Natural killer cell (primary cell): Measurements from ENCODE around the gene NHS. TPM values are rescaled to one million over a fixed set of nuclear protein-coding genes. Genes with fewer than 3 reads are reported as not detected.

Source experiments
- ATAC-seq, 3 donors: fragments of 150-1000 bp in 2 of 3; fragments of 200-7000 bp in 1 of 3; cut with Tn5 transposase; 1 replicate in 1 of 3; 2 replicates in 2 of 3; pipeline ENCODE4 v1.10.0; 2021; ENCODE audit warnings: mild to moderate bottlenecking in 2 of 3, moderate library complexity in 2 of 3
- DNase-seq, 2 donors: peaks; one replicate each; pipeline versions ENCODE4 v3.0.0 to v3.0.0-alpha.2; 2013 to 2021; ENCODE audit warnings: mixed read lengths in 1 of 2
- H3K27ac ChIP-seq: one replicate; pipeline ENCODE4 v1.5.1; 2013; ENCODE audit warnings: mild to moderate bottlenecking, low read length
- H3K27me3 ChIP-seq: one replicate; pipeline ENCODE4 v1.6.1; 2013; ENCODE audit warnings: low read length; ENCODE audit not compliant: control insufficient read depth, insufficient read depth
- H3K36me3 ChIP-seq: one replicate; pipeline ENCODE4 v1.6.1; 2013; ENCODE audit warnings: low read length; ENCODE audit not compliant: control insufficient read depth, insufficient read depth
- H3K4me1 ChIP-seq: one replicate; pipeline ENCODE4 v1.6.1; 2013; ENCODE audit warnings: low read length; ENCODE audit not compliant: control insufficient read depth, insufficient read depth
- H3K4me3 ChIP-seq: one replicate; pipeline ENCODE4 v1.5.1; 2013; ENCODE audit warnings: low read length
- H3K9me3 ChIP-seq: one replicate; pipeline ENCODE4 v1.6.1; 2013; ENCODE audit warnings: low read length; ENCODE audit not compliant: control insufficient read depth, insufficient read depth
- H3K27ac Mint-ChIP-seq, 2 donors: one replicate each; pipeline ENCODE4 v1.8.0; 2022; ENCODE audit warnings: mild to moderate bottlenecking in 2 of 2, mixed read lengths in 2 of 2, moderate library complexity in 1 of 2
- H3K27me3 Mint-ChIP-seq, 2 donors: one replicate each; pipeline ENCODE4 v1.8.0; 2022; ENCODE audit warnings: low read depth in 2 of 2, mixed read lengths in 2 of 2
- H3K36me3 Mint-ChIP-seq: one replicate; pipeline ENCODE4 v1.8.0; 2022; ENCODE audit warnings: mixed read lengths
- H3K4me1 Mint-ChIP-seq, 2 donors: one replicate each; pipeline ENCODE4 v1.8.0; 2022; ENCODE audit warnings: mixed read lengths in 2 of 2
- H3K4me3 Mint-ChIP-seq: one replicate; pipeline ENCODE4 v1.8.0; 2022; ENCODE audit warnings: mild to moderate bottlenecking, moderate library complexity, mixed read lengths
- H3K9me3 Mint-ChIP-seq, 2 donors: one replicate each; pipeline ENCODE4 v1.8.0; 2022; ENCODE audit warnings: mixed read lengths in 2 of 2
- CTCF ChIP-seq: fragments of 200-600 bp; IDR thresholded peaks from one replicate; pipeline ENCODE4 v1.8.0; 2022; ENCODE audit warnings: antibody characterized with exemption
- WGBS: methylation state at CpG from one replicate; pipeline ENCODE4 v1.1.7; 2013; ENCODE audit warnings: missing lambda C conversion rate; ENCODE audit not compliant: insufficient coverage; 5-methylcytosine and 5-hydroxymethylcytosine counted together
- intact Hi-C: fragments of 100-400 bp; cut with micrococcal nuclease; formaldehyde crosslinking; loops from one replicate; pipeline ENCODE4 v1.14.2; 2022
- total RNA-seq, 4 donors: library from RNA; stranded (reverse); fragments of 120-200 nt in 1 of 4; gene quantifications; one replicate each; pipeline versions ENCODE4 v1.2.3 to v1.2.4, GENCODE V29; 2013 to 2022

The NHS gene
- total RNA-seq, 3 donors from 2014 or later (not counting 1 experiment from before 2014, with no cell fraction given), result 0.05 to 0.28 TPM; not detected in 1

- no peaks in the 10 kb centered on the region for H3K4me1 Mint-ChIP-seq
- H3K9me3 Mint-ChIP-seq, result no peaks in the 10 kb centered on the region
- DNase-seq (no peak), ATAC-seq (no peak)
- H3K4me3 Mint-ChIP-seq, result no peak overlapping the region
- H3K4me3 ChIP-seq, result no peak overlapping the region
- H3K9me3 ChIP-seq, result no peaks in the 10 kb centered on the region
- TF ChIP-seq CTCF, result no peak
- intact Hi-C loops, result no loop called here
- H3K27ac Mint-ChIP-seq, result no peak overlapping the region
- no peaks in the 10 kb centered on the region for H3K36me3 Mint-ChIP-seq
- peaks cover 7 to 40% of the 10 kb centered on the region in 2 donors for H3K27me3 Mint-ChIP-seq
- H3K4me1 ChIP-seq, result no peaks in the 10 kb centered on the region
- H3K27ac ChIP-seq, result no peak overlapping the region
- no peaks in the 10 kb centered on the region for H3K36me3 ChIP-seq
- 67% methylated on average over 4 of the region's 6 CpGs for WGBS
- no peaks in the 10 kb centered on the region for H3K27me3 ChIP-seq
Observed at GRCh38 chrX:17580539-17581152, 205.6 kb downstream of the NHS start.

GRCh38 chrX:17581641-17582040 is 206.6 kb downstream of the NHS start:
- H3K4me1 Mint-ChIP-seq, result no peaks in the 10 kb centered on the region
- 56% methylated on average over 4 of the region's 5 CpGs for WGBS
- H3K27ac ChIP-seq, result no peak overlapping the region
- DNase-seq (no peak), ATAC-seq (no peak)
- H3K9me3 Mint-ChIP-seq, result no peaks in the 10 kb centered on the region
- H3K36me3 Mint-ChIP-seq, result no peaks in the 10 kb centered on the region
- intact Hi-C loops, result no loop called here
- no peaks in the 10 kb centered on the region for H3K27me3 ChIP-seq
- peaks cover 7 to 35% of the 10 kb centered on the region in 2 donors for H3K27me3 Mint-ChIP-seq
- no peak overlapping the region for H3K27ac Mint-ChIP-seq
- no peaks in the 10 kb centered on the region for H3K9me3 ChIP-seq
- no peak overlapping the region for H3K4me3 ChIP-seq
- H3K4me1 ChIP-seq, result no peaks in the 10 kb centered on the region
- TF ChIP-seq CTCF, result no peak
- H3K36me3 ChIP-seq, result no peaks in the 10 kb centered on the region
- no peak overlapping the region for H3K4me3 Mint-ChIP-seq

GRCh38 chrX:17584248-17584681 is 209.3 kb downstream of the NHS start:
- H3K27ac Mint-ChIP-seq, result no peak overlapping the region
- intact Hi-C loops, result no loop called here
- 58% methylated on average over 4 of the region's 4 CpGs for WGBS
- Histone ChIP-seq H3K36me3 (no peaks in the 10 kb centered on the region), H3K9me3 (no peaks in the 10 kb centered on the region), H3K4me1 (no peaks in the 10 kb centered on the region), H3K27me3 (no peaks in the 10 kb centered on the region), H3K27ac (no peak overlapping the region), H3K4me3 (no peak overlapping the region)
- DNase-seq (no peak), ATAC-seq (no peak)
- H3K4me1 Mint-ChIP-seq, result no peaks in the 10 kb centered on the region
- no peaks in the 10 kb centered on the region for H3K36me3 Mint-ChIP-seq
- no peak overlapping the region for H3K4me3 Mint-ChIP-seq
- H3K9me3 Mint-ChIP-seq, result no peaks in the 10 kb centered on the region
- peaks cover 6 to 28% of the 10 kb centered on the region in 2 donors for H3K27me3 Mint-ChIP-seq
- no peak for TF ChIP-seq CTCF

GRCh38 chrX:17585006-17585405 is 210.0 kb downstream of the NHS start:
- peaks cover 4 to 21% of the 10 kb centered on the region in 2 donors for H3K27me3 Mint-ChIP-seq
- intact Hi-C loops, result no loop called here

More at GRCh38 chrX:17585006-17585405, 210.0 kb downstream of the NHS start:
- H3K9me3 ChIP-seq, result no peaks in the 10 kb centered on the region
- DNase-seq (no peak), ATAC-seq (no peak)
- no peaks in the 10 kb centered on the region for H3K4me1 ChIP-seq
- no peaks in the 10 kb centered on the region for H3K36me3 ChIP-seq
- no peak for TF ChIP-seq CTCF
- no CpG with 5 or more reads among the region's 3 CpGs for WGBS
- H3K27ac ChIP-seq, result no peak overlapping the region
- H3K4me3 Mint-ChIP-seq, result no peak overlapping the region
- H3K9me3 Mint-ChIP-seq, result no peaks in the 10 kb centered on the region
- H3K27ac Mint-ChIP-seq, result no peak overlapping the region
- H3K4me1 Mint-ChIP-seq, result no peaks in the 10 kb centered on the region
- no peaks in the 10 kb centered on the region for H3K36me3 Mint-ChIP-seq
- no peaks in the 10 kb centered on the region for H3K27me3 ChIP-seq
- no peak overlapping the region for H3K4me3 ChIP-seq
